B cell (primary cell): ENCODE data around the gene SPPL2A. TPM values are rescaled to one million over a fixed set of nuclear protein-coding genes. Genes with fewer than 3 reads are reported as not detected.

Source experiments
- ATAC-seq: fragments of 200-7000 bp; cut with Tn5 transposase; one replicate; pipeline ENCODE4 v1.10.0; 2021; ENCODE audit warnings: low read depth, mild to moderate bottlenecking, moderate number of reproducible peaks, moderate library complexity
- CTCF ChIA-PET: fragments of 350-600 bp; sonication (Branson Sonifier 250); formaldehyde crosslinking; loops from one replicate; lab custom pipeline; 2021; ENCODE audit warnings: antibody characterized with exemption, inconsistent platforms; lab: Charles Lee
- POLR2A ChIA-PET: fragments of 350-600 bp; sonication (Branson Sonifier 250); formaldehyde crosslinking; loops from one replicate; lab custom pipeline; 2021; ENCODE audit warnings: antibody characterized with exemption; lab: Charles Lee
- DNase-seq: peaks from one replicate; pipeline ENCODE4 v3.0.0; 2013
- H2AFZ ChIP-seq: 2 replicates; pipeline ENCODE4 v1.6.1; 2012; ENCODE audit warnings: mild to moderate bottlenecking, low read depth, low read length; ENCODE audit not compliant: insufficient read depth, poor library complexity, severe bottlenecking
- H3K27ac ChIP-seq, 2 donors: 1 replicate in 1 of 2; 2 replicates in 1 of 2; pipeline ENCODE4 v1.5.1; 2012 to 2013; ENCODE audit warnings: low read length in 2 of 2, mild to moderate bottlenecking in 2 of 2, moderate library complexity in 1 of 2
- H3K27me3 ChIP-seq, 4 experiments: fragments of 200-600 bp in 1 of 4; sonication (generic) in 1 of 4; replicated peaks in 1 of 4; 1 replicate in 2 of 4; 2 replicates in 2 of 4; pipeline versions ENCODE4 v1.6.1 to v1.7.0; 2013 to 2016; ENCODE audit warnings: low read length in 3 of 4, mild to moderate bottlenecking in 2 of 4, mixed read lengths in 1 of 4, moderate library complexity in 1 of 4; ENCODE audit not compliant: insufficient read depth in 4 of 4, control insufficient read depth in 3 of 4; ENCODE audit errors: control extremely low read depth in 1 of 4
- H3K36me3 ChIP-seq, 2 experiments: replicated peaks in 1 of 2; 1 replicate in 1 of 2; 2 replicates in 1 of 2; pipeline versions ENCODE4 v1.6.1 to v1.7.1; 2013; ENCODE audit warnings: low read length in 1 of 2; ENCODE audit not compliant: insufficient read depth in 2 of 2, control insufficient read depth in 1 of 2; ENCODE audit errors: control extremely low read depth in 1 of 2, extremely low read depth in 1 of 2
- H3K4me1 ChIP-seq, 2 donors: fragments of 200-600 bp in 1 of 2; sonication (generic) in 1 of 2; 1 replicate in 1 of 2; 2 replicates in 1 of 2; pipeline versions ENCODE4 v1.5.1 to v1.6.1; 2013 to 2017; ENCODE audit warnings: low read length in 2 of 2; ENCODE audit not compliant: control insufficient read depth in 2 of 2, insufficient read depth in 2 of 2
- H3K4me2 ChIP-seq: replicated peaks from 2 replicates; pipeline ENCODE3; 2012; ENCODE audit warnings: mild to moderate bottlenecking, low read depth, low read length; ENCODE audit not compliant: poor library complexity, severe bottlenecking
- H3K4me3 ChIP-seq, 5 experiments: fragments of 200-600 bp in 1 of 5; sonication (generic) in 1 of 5; 1 replicate in 3 of 5; 2 replicates in 2 of 5; pipeline versions ENCODE4 v1.5.1 to v1.7.0; 2011 to 2016; ENCODE audit warnings: low read length in 4 of 5, mild to moderate bottlenecking in 4 of 5, low read depth in 2 of 5, control low read depth in 1 of 5, moderate library complexity in 1 of 5; ENCODE audit not compliant: insufficient read depth in 1 of 5; ENCODE audit errors: control extremely low read depth in 1 of 5, extremely low read depth in 1 of 5
- H3K79me2 ChIP-seq: fragments of 200-600 bp; sonication (generic); one replicate; pipeline ENCODE4 v1.6.0; 2016; ENCODE audit warnings: low read length; ENCODE audit not compliant: control insufficient read depth, insufficient read depth
- H3K9ac ChIP-seq: fragments of 200-600 bp; sonication (generic); 2 replicates; pipeline ENCODE4 v1.6.1; 2017; ENCODE audit warnings: mild to moderate bottlenecking, low read length, moderate library complexity
- H3K9me3 ChIP-seq, 3 donors: one replicate each; pipeline versions ENCODE4 v1.6.1 to v1.7.1; 2013; ENCODE audit warnings: low read length in 2 of 3; ENCODE audit not compliant: control insufficient read depth in 2 of 3, insufficient read depth in 1 of 3; ENCODE audit errors: control extremely low read depth in 1 of 3
- H4K20me1 ChIP-seq: 2 replicates; pipeline ENCODE4 v1.6.0; 2012; ENCODE audit warnings: mild to moderate bottlenecking, low read length; ENCODE audit not compliant: insufficient read depth, control insufficient read depth, poor library complexity, severe bottlenecking
- H3K27ac Mint-ChIP-seq: one replicate; pipeline ENCODE4 v1.8.0; 2021; ENCODE audit warnings: mixed read lengths
- H3K27me3 Mint-ChIP-seq: one replicate; pipeline ENCODE4 v1.8.0; 2021; ENCODE audit warnings: mixed read lengths
- H3K4me1 Mint-ChIP-seq: one replicate; pipeline ENCODE4 v1.8.0; 2021; ENCODE audit warnings: mixed read lengths
- H3K4me3 Mint-ChIP-seq: one replicate; pipeline ENCODE4 v1.8.0; 2021; ENCODE audit warnings: mixed read lengths
- H3K9me3 Mint-ChIP-seq: one replicate; pipeline ENCODE4 v1.8.0; 2022; ENCODE audit warnings: mixed read lengths; ENCODE audit not compliant: insufficient read depth
- CTCF ChIP-seq: fragments of 200-600 bp; IDR thresholded peaks from one replicate; pipeline ENCODE4 v1.8.0; 2022; ENCODE audit warnings: antibody characterized with exemption, mild to moderate bottlenecking
- EZH2 ChIP-seq: IDR thresholded peaks from 2 replicates; pipeline ENCODE4 v1.6.1; 2012; ENCODE audit warnings: borderline replicate concordance, low read depth, mild to moderate bottlenecking, moderate library complexity, low read length; ENCODE audit not compliant: insufficient read depth, poor library complexity, severe bottlenecking
- WGBS: methylation state at CpG from one replicate; pipeline ENCODE4 v1.1.5; 2013; ENCODE audit warnings: missing lambda C conversion rate; ENCODE audit not compliant: insufficient coverage; 5-methylcytosine and 5-hydroxymethylcytosine counted together
- intact Hi-C: fragments of 100-400 bp; cut with micrococcal nuclease; formaldehyde crosslinking; loops from one replicate; pipeline ENCODE4 v1.10.0; 2022
- polyA plus RNA-seq: library from polyadenylated mRNA; depleted of rRNA; stranded (reverse); fragments of >200 nt; gene quantifications from 2 replicates; pipeline ENCODE4 v1.2.3, GENCODE V29; 2012
- total RNA-seq, 2 donors: library from RNA; stranded (reverse); fragments of 120-200 nt in 1 of 2; gene quantifications; 1 replicate in 1 of 2; 2 replicates in 1 of 2; pipeline versions ENCODE4 v1.2.3 to v1.2.4, GENCODE V29; 2013 to 2022

The SPPL2A gene
- total and polyA plus RNA-seq, 2 donors (not counting 1 experiment from before 2014, with no cell fraction given) = 34.6 to 78.3 TPM

GRCh38 chr15:50758712-50759205 lies 6.7 kb downstream of the SPPL2A start:
- WGBS = 100% methylated on average over 2 of the region's 4 CpGs
- no peak overlapping the region for H3K27ac Mint-ChIP-seq
- peaks cover 40% of the 10 kb centered on the region for H3K4me1 Mint-ChIP-seq
- no peaks in the 10 kb centered on the region for H3K27me3 Mint-ChIP-seq
- CTCF ChIA-PET = interaction anchor here (0.7 kb wide), 1 partner anchor 23 kb away, joined by 3 read pairs; no protein-coding TSS in a partner anchor
- POLR2A ChIA-PET = no interaction called here
- no peak overlapping the region for H3K9ac ChIP-seq
- no peak for ATAC-seq
- H2AFZ ChIP-seq = no peak overlapping the region
- H3K9me3 Mint-ChIP-seq = no peaks in the 10 kb centered on the region
- no peaks in the 10 kb centered on the region for H3K27me3 ChIP-seq
- H3K4me1 ChIP-seq = peaks cover 11 to 17% of the 10 kb centered on the region in 2 donors
- no peak for DNase-seq
- TF ChIP-seq CTCF (no peak), EZH2 (no peak)
- no peaks in the 10 kb centered on the region for H3K9me3 ChIP-seq
- intact Hi-C loops = no loop called here
- H3K36me3 ChIP-seq = peaks cover 2 to 15% of the 10 kb centered on the region in 2 experiments
- H3K4me3 Mint-ChIP-seq = no peak overlapping the region
- H4K20me1 ChIP-seq = peaks cover 63% of the 10 kb centered on the region
- peaks cover 97% of the 10 kb centered on the region for H3K79me2 ChIP-seq
- H3K4me3 ChIP-seq = no peak overlapping the region
- H3K4me2 ChIP-seq = no peak overlapping the region
- H3K27ac ChIP-seq = no peak overlapping the region

GRCh38 chr15:50753463-50753862 lies 12.0 kb downstream of the SPPL2A start:
- H3K9me3 Mint-ChIP-seq = no peaks in the 10 kb centered on the region
- peaks cover 80% of the 10 kb centered on the region for H3K79me2 ChIP-seq
- no peak overlapping the region for H3K4me3 ChIP-seq
- POLR2A ChIA-PET = interaction anchor here (0.6 kb wide), 2 partner anchors 13 to 132 kb away, joined by 5 to 6 read pairs; no protein-coding TSS in a partner anchor
- H3K4me1 ChIP-seq = peaks cover 3 to 5% of the 10 kb centered on the region in 2 donors
- no peak overlapping the region for H2AFZ ChIP-seq
- no peak overlapping the region for H3K4me2 ChIP-seq
- H3K27me3 Mint-ChIP-seq = no peaks in the 10 kb centered on the region
- H3K9me3 ChIP-seq = no peaks in the 10 kb centered on the region
- ATAC-seq = no peak
- TF ChIP-seq CTCF = no peak
- peaks cover 14% of the 10 kb centered on the region for H3K4me1 Mint-ChIP-seq
- peaks cover 0 to 24% of the 10 kb centered on the region in 2 experiments for H3K36me3 ChIP-seq
- H3K4me3 Mint-ChIP-seq = no peak overlapping the region
- H3K9ac ChIP-seq = no peak overlapping the region
- DNase-seq = no peak
- no peak overlapping the region for H3K27ac Mint-ChIP-seq
- peaks cover 70% of the 10 kb centered on the region for H4K20me1 ChIP-seq
- intact Hi-C loops = no loop called here
- 100% methylated on average over 1 of the region's 1 CpG for WGBS
- CTCF ChIA-PET = interaction anchor here (0.6 to 1.2 kb wide), 3 partner anchors 10 to 52 kb away, joined by 3 to 4 read pairs (median 3); partner anchors contain the start of gene SPPL2A
- H3K27me3 ChIP-seq = no peaks in the 10 kb centered on the region
- no peak overlapping the region for H3K27ac ChIP-seq
